Muscle of leg (tissue), 11 donors: Measurements from ENCODE around the gene BTNL3. TPM values are rescaled to one million over a fixed set of nuclear protein-coding genes. Genes with fewer than 3 reads are reported as not detected.

Source experiments
- DNase-seq: peaks from one replicate; pipeline ENCODE4 v3.0.0; 2013
- H3K27ac ChIP-seq: one replicate; pipeline ENCODE4 v1.5.1; 2013; ENCODE audit warnings: mild to moderate bottlenecking, low read length, control low read depth
- H3K27me3 ChIP-seq: one replicate; pipeline ENCODE4 v1.6.1; 2013; ENCODE audit warnings: low read length; ENCODE audit not compliant: control insufficient read depth, insufficient read depth
- H3K36me3 ChIP-seq: one replicate; pipeline ENCODE4 v1.6.1; 2013; ENCODE audit warnings: low read length; ENCODE audit not compliant: control insufficient read depth, insufficient read depth
- H3K4me1 ChIP-seq: one replicate; pipeline ENCODE4 v1.6.1; 2013; ENCODE audit warnings: low read length; ENCODE audit not compliant: control insufficient read depth, insufficient read depth
- H3K4me3 ChIP-seq: one replicate; pipeline ENCODE4 v1.5.1; 2013; ENCODE audit warnings: low read length, control low read depth
- H3K9me3 ChIP-seq: replicated peaks from 2 replicates; pipeline ENCODE4 v1.6.1; 2013; ENCODE audit warnings: low read depth, low read length; ENCODE audit not compliant: control insufficient read depth
- WGBS: methylation state at CpG from one replicate; pipeline ENCODE4 v1.1.5; 2013; ENCODE audit warnings: missing lambda C conversion rate; ENCODE audit not compliant: insufficient coverage; 5-methylcytosine and 5-hydroxymethylcytosine counted together
- polyA plus RNA-seq, 8 donors: library from polyadenylated mRNA; unstranded; fragments of 120-200 nt; gene quantifications; one replicate each; pipeline versions ENCODE4 v1.2.1 to v1.2.3, GENCODE V29; 2013; ENCODE audit warnings: inconsistent platforms in 1 of 8, low replicate concordance in 1 of 8; ENCODE audit not compliant: insufficient read length in 8 of 8, insufficient read depth in 1 of 8
- total RNA-seq: library from RNA; stranded (reverse); fragments of 120-200 nt; gene quantifications from one replicate; pipeline ENCODE4 v1.2.4, GENCODE V29; 2013

Gene BTNL3
- total and polyA plus RNA-seq, 9 donors: 0.04 to 1.8 (median 0.08) TPM; not detected in 4

DNA sequence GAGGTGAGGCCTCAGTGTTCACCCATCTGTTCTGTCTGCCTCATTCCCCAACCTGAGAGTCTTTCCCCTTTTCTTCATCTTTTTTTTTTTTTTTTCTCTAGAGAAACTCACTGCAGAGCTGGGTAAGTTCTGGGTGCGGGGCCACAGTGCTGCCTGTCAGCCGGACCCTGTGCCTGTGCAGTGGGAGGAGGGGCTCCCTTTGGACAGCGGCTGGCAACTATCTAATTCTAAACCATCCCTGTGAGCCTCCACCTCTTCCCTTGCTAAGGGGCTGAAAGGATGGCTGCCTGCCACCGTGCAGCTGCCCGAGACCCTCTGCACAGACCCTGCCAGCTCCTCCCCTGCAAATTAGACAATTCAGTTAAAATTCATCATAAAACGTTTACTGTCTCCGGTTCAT is 65.5 kb downstream of the BTNL3 start:
- H3K4me1 ChIP-seq: peaks cover 10% of the 10 kb centered on the region
- DNase-seq: no peak
- no peaks in the 10 kb centered on the region for H3K36me3 ChIP-seq
- no peaks in the 10 kb centered on the region for H3K9me3 ChIP-seq
- peaks cover 86% of the 10 kb centered on the region for H3K27me3 ChIP-seq
- 16% methylated on average over 4 of the region's 7 CpGs for WGBS
- no peak overlapping the region for H3K4me3 ChIP-seq
- H3K27ac ChIP-seq: no peak overlapping the region

DNA sequence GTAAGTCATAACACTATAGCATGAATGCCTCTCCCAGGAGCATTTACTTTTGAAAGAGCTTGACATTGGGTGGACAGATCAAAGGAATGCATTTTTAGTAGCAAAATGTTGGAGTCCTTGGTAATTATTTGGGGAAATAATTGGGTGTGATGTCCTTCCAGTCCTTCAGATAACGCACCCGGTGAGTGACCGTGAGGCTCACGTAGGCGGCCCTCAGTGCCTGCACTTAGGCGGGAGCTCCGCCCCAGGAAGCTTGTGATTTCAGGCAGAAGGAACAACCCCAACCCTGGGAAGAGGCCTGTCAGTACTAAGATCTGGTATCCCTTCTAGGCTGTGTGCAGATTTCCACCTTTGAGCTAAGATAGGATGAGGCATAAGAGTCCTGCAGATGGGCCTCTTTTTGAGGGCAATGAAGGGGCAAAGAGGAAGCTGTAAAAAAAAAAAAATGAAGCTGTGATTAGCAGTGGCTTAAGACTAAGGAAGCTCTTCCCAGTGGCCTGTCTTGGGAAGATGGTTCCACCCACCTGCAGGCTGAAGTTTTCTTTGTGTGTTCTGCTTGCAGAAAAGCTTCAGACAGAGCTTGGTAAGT is 66.3 kb downstream of the BTNL3 start:
- Histone ChIP-seq H3K36me3 (no peaks in the 10 kb centered on the region), H3K9me3 (no peaks in the 10 kb centered on the region), H3K27me3 (peaks cover 89% of the 10 kb centered on the region), H3K27ac (no peak overlapping the region), H3K4me3 (no peak overlapping the region), H3K4me1 (peaks cover 10% of the 10 kb centered on the region)
- 13% methylated on average over 7 of the region's 7 CpGs for WGBS
- no peak for DNase-seq

Other genes with a start within 250 kb of the BTNL3 start
- gene OR2Y1, start 248.8 kb upstream of the BTNL3 start, total RNA-seq: not detected
- not detected for gene OR2Y1, start 248.8 kb upstream of the BTNL3 start, polyA plus RNA-seq
- 52.1 TPM for gene MGAT1, start 186.0 kb upstream of the BTNL3 start, total RNA-seq
- 100 to 1,000 TPM in 1 of 8 donors, 10 to 100 TPM in 7; 73.9 to 100 (median 84.3) TPM for gene MGAT1, start 186.0 kb upstream of the BTNL3 start, polyA plus RNA-seq
- gene ZFP62, start 127.6 kb upstream of the BTNL3 start, total RNA-seq: 31.7 TPM
- gene ZFP62, start 127.6 kb upstream of the BTNL3 start, polyA plus RNA-seq: 10 to 100 TPM; 22.4 to 27.4 (median 24.2) TPM
- gene BTNL8, start 89.7 kb upstream of the BTNL3 start, total RNA-seq: 0.09 TPM
- 1 to 10 TPM in 2 of 8 donors, under 1 TPM in 4, not detected in 2; 0.09 to 3.0 (median 0.14) TPM for gene BTNL8, start 89.7 kb upstream of the BTNL3 start, polyA plus RNA-seq
- gene BTNL9, start 51.4 kb downstream of the BTNL3 start, total RNA-seq: 5.3 TPM
- 10 to 100 TPM in 6 of 8 donors, 1 to 10 TPM in 2; 7.2 to 23.6 (median 11.5) TPM for gene BTNL9, start 51.4 kb downstream of the BTNL3 start, polyA plus RNA-seq
- not detected for gene OR2V1, start 142.3 kb downstream of the BTNL3 start, total RNA-seq
- under 1 TPM in 1 of 8 donors, not detected in 7; 0.08 TPM for gene OR2V1, start 142.3 kb downstream of the BTNL3 start, polyA plus RNA-seq
- not detected for gene OR2V2, start 158.7 kb downstream of the BTNL3 start, total RNA-seq
- not detected for gene OR2V2, start 158.7 kb downstream of the BTNL3 start, polyA plus RNA-seq
- gene TRIM7, start 216.3 kb downstream of the BTNL3 start, total RNA-seq: 18.8 TPM
- gene TRIM7, start 216.3 kb downstream of the BTNL3 start, polyA plus RNA-seq: 10 to 100 TPM in 6 of 8 donors, 1 to 10 TPM in 2; 7.7 to 22.0 (median 14.3) TPM
- gene TRIM41, start 234.4 kb downstream of the BTNL3 start, total RNA-seq: 9.5 TPM
- gene TRIM41, start 234.4 kb downstream of the BTNL3 start, polyA plus RNA-seq: 10 to 100 TPM; 16.5 to 21.9 (median 19.3) TPM